Measurements from ENCODE around the gene ZNF516. TPM values are rescaled to one million over a fixed set of nuclear protein-coding genes. Genes with fewer than 3 reads are reported as not detected.

ZNF516 gene
- total and polyA plus RNA-seq, 2 of the 13 experiments (the other 11 are each of a cell fraction or from before 2014, with no cell fraction given): 16.6 to 18.7 TPM

- TF ChIP-seq, protein P1, sequence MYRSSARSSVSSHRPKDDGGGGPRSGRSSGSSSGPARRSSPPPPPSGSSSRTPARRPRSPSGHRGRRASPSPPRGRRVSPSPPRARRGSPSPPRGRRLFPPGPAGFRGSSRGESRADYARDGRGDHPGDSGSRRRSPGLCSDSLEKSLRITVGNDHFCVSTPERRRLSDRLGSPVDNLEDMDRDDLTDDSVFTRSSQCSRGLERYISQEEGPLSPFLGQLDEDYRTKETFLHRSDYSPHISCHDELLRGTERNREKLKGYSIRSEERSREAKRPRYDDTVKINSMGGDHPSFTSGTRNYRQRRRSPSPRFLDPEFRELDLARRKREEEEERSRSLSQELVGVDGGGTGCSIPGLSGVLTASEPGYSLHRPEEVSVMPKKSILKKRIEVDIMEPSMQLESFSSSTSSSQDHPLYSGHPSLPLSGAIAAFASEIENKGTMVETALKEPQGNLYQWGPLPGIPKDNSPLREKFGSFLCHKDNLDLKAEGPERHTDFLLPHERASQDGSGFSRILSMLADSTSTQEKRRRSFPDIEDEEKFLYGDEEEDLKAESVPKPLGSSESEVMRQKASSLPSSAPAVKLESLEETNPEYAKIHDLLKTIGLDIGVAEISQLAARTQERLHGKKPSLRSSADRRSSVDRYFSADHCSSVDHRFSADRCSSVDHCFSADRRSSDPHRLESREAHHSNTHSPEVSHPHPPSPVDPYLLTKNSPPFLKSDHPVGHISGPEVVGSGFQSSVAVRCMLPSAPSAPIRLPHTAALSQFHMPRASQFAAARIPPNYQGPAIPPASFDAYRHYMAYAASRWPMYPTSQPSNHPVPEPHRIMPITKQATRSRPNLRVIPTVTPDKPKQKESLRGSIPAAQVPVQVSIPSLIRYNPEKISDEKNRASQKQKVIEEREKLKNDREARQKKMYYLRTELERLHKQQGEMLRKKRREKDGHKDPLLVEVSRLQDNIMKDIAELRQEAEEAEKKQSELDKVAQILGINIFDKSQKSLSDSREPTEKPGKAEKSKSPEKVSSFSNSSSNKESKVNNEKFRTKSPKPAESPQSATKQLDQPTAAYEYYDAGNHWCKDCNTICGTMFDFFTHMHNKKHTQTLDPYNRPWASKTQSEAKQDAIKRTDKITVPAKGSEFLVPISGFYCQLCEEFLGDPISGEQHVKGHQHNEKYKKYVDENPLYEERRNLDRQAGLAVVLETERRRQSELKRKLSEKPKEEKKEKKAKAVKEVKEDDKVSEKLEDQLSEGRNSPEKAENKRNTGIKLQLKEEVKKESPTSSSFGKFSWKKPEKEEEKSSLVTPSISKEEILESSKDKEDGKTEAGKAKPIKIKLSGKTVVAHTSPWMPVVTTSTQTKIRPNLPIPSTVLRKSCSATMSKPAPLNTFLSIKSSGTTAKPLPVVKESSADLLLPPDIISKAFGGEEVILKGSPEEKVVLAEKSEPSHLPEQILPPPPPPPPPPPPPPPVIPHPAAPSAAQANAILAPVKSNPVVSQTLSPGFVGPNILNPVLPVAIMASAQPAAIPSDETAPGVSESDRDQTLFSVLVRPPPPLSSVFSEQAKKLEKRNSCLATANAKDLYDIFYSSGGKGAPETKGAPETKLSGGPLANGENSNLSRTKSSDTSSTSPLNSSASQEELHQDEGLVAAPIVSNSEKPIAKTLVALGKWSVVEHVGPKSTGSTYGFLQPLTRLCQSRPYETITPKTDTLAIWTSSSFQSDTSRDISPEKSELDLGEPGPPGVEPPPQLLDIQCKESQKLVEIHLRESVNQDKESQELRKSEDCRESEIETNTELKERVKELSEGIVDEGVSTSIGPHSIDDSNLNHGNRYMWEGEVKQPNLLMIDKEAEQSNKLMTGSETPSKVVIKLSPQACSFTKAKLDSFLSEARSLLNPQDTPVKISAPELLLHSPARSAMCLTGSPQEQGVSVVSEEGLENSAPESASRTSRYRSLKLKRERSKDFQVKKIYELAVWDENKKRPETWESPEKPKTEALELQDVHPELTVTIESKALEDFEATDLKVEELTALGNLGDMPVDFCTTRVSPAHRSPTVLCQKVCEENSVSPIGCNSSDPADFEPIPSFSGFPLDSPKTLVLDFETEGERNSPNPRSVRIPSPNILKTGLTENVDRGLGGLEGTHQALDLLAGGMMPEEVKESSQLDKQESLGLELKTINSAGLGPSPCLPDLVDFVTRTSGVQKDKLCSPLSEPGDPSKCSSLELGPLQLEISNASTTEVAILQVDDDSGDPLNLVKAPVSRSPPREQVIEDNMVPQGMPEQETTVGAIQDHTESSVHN (CRISPR knock-in tag; IDR thresholded peaks at IDR 0.05): no peak
- peak; percentile 25; the same call in 1 of the 2 replicates for TF ChIP-seq TAF1 (CRISPR knock-in tag; IDR thresholded peaks at IDR 0.05)
- TF ChIP-seq TEF (CRISPR knock-in tag; IDR thresholded peaks at IDR 0.05): no peak
- TF ChIP-seq ZNF614 (CRISPR knock-in tag; IDR thresholded peaks at IDR 0.05; ENCODE audit: borderline replicate concordance): no peak; the same call in 1 of the 2 replicates
- TF ChIP-seq ZNF766 (CRISPR knock-in tag; IDR thresholded peaks at IDR 0.05; ENCODE audit: borderline replicate concordance): no peak
- no peak for TF ChIP-seq ZNF780A (CRISPR knock-in tag; IDR thresholded peaks at IDR 0.05)
- TF ChIP-seq MLLT10 (CRISPR knock-in tag; IDR thresholded peaks at IDR 0.05): no peak
- no peak for TF ChIP-seq ZNF709 (CRISPR knock-in tag; IDR thresholded peaks at IDR 0.05)
- TF ChIP-seq STAG1 (CRISPR knock-in tag; IDR thresholded peaks at IDR 0.05): no peak
- TF ChIP-seq PHF8 (CRISPR knock-in tag; IDR thresholded peaks at IDR 0.05): no peak; the same call in none of the 2 replicates
- TF ChIP-seq, protein P2, sequence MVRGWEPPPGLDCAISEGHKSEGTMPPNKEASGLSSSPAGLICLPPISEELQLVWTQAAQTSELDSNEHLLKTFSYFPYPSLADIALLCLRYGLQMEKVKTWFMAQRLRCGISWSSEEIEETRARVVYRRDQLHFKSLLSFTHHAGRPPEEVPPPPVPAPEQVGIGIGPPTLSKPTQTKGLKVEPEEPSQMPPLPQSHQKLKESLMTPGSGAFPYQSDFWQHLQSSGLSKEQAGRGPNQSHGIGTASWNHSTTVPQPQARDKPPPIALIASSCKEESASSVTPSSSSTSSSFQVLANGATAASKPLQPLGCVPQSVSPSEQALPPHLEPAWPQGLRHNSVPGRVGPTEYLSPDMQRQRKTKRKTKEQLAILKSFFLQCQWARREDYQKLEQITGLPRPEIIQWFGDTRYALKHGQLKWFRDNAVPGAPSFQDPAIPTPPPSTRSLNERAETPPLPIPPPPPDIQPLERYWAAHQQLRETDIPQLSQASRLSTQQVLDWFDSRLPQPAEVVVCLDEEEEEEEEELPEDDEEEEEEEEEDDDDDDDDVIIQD (CRISPR knock-in tag; IDR thresholded peaks at IDR 0.05; ENCODE audit: low read depth): no peak
- TF ChIP-seq, protein P3, sequence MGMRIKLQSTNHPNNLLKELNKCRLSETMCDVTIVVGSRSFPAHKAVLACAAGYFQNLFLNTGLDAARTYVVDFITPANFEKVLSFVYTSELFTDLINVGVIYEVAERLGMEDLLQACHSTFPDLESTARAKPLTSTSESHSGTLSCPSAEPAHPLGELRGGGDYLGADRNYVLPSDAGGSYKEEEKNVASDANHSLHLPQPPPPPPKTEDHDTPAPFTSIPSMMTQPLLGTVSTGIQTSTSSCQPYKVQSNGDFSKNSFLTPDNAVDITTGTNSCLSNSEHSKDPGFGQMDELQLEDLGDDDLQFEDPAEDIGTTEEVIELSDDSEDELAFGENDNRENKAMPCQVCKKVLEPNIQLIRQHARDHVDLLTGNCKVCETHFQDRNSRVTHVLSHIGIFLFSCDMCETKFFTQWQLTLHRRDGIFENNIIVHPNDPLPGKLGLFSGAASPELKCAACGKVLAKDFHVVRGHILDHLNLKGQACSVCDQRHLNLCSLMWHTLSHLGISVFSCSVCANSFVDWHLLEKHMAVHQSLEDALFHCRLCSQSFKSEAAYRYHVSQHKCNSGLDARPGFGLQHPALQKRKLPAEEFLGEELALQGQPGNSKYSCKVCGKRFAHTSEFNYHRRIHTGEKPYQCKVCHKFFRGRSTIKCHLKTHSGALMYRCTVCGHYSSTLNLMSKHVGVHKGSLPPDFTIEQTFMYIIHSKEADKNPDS (CRISPR knock-in tag; IDR thresholded peaks at IDR 0.05): no peak
- TF ChIP-seq ZNF552 (CRISPR knock-in tag; IDR thresholded peaks at IDR 0.05; ENCODE audit: borderline replicate concordance): no peak
- no peak for TF ChIP-seq RBAK (CRISPR knock-in tag; IDR thresholded peaks at IDR 0.05)
- no peak for TF ChIP-seq SIN3A (IDR thresholded peaks at IDR 0.05; ENCODE audit: borderline replicate concordance, low read depth, low read length)
- no peak for TF ChIP-seq FOXA1 (IDR thresholded peaks at IDR 0.05)
- no peak for TF ChIP-seq FOXA1 (CRISPR knock-in tag; IDR thresholded peaks at IDR 0.05)
Measured at GRCh38 chr18:76493213-76494161, 1.6 kb downstream of the ZNF516 start (continued).
